ENCODE measurements around the gene CIAPIN1.

Gene CIAPIN1

DNA sequence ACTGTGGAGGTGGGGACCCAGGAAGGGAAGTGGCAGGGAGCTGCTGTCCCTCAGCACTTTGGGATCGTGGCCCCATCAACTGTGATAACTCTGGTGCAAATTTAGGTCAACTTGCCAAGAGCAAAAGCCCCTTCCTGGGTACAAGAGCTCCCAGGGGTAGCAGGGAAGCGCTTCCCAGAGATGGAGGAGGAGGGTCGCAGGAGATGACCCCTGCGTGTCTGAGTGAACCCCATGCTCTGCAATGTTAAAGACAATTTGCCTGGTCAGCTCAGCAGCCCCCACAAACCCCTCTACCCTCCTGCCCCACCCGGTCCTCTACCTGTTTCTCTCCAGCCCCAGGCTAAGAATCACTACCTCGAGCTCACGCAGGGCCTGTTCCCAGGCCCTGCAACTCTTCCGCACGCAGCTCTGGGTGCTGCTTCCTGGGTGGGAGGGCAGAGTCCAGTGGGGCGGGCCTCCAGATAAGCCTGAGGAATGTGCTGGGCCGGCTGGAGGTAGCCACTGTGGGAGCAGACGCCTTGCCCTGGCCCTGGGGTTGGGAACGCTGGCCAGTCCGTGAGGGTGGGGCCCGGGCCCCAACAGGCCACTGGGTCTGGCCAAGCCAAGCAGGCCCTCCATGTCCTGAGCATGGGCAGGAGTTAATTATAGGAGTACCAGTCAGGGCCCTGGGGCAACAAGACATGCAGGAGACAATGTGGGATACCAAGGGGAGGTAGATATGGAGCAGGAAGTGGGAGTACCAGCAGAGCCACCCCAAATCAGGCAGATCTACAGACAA, 33.0 kb upstream of the CIAPIN1 start:
- DNase-seq (ENCODE audit: low read depth) = no peak
- no peak for TF ChIP-seq CTCF (IDR thresholded peaks at IDR 0.05; ENCODE audit: control insufficient read depth, extremely low read depth, insufficient read depth)
- no peak overlapping the region for H3K4me3 ChIP-seq (ENCODE audit: low read depth, low read length)

DNA sequence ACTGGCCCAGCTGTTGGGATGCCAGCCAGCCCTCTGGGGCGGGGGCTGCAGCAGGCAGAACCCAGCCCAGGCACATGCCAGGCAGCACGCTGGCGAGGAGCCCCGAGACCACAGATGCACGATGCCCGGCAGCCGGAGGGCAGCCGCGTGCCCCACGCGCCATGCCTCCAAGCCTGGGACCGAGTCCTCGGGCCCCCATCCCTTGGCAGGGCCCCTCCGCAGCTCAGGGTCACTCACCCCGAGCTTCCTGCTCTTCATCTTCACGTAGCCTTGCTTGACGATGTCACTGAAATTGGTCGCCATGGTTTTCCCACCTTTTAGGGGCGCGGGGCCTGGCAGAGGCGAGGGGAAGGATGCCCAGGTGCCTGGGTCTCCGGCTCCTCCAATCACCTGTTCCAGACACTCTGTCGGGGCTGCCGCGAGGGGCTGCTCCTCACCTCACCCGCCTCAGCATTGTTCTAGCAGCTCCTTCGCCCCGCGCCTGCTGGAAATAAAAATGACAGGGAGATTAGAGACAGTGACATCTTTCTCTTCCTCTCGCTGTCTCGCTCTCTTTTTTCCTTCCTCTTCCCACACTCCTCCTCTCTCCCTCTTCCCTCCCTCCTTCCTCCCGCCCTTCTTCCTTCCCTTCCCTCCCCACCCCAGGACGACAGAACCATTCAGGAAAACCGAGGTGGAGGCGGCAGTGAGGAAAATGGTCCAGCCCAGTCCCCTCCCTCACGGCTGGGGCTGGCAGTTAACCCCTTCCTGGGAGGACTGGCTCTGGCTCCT, 32.2 kb upstream of the CIAPIN1 start:
- TF ChIP-seq CTCF (IDR thresholded peaks at IDR 0.05; ENCODE audit: control insufficient read depth, extremely low read depth, insufficient read depth) = no peak
- H3K4me3 ChIP-seq (ENCODE audit: low read depth, low read length) = no peak overlapping the region
- DNase-seq (ENCODE audit: low read depth) = no peak

DNA sequence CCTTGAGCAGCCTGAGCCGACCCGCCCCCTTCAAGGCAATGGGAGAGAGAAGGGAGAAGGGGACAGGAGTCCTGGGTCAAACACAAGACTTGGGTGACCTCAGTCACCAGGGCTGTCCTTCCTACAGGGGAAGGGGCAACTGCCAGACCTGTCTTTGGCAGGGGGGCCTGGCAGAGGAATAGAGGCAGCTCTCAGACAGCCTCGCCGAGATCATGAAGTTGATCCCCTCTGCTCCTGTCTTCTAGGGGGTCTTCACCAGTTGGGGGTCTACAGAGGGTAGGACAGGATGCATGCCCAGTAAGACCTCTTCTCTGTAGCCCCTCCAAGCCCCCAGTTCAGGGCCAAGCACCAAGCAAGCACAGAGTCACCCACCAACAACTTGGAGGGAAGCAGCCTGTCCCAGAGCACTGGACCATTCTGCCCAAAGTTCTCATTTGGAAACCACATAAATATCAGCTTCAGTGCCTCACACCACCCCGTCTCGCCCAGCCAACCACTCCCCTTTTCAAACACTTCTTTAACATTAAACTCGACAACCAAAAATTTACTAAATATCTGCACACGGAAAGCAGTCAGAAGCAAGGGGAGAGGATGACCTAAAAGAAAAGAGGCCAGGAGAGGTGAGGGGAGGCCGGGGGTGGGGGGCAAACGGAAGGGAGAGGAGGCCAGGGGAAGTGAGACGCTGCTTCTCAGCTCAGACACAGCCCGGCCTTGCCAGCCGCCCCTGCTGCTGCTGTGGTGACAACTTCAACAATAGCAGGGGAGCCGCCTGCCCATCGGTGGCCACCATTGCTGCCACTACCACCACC, 31.4 kb upstream of the CIAPIN1 start:
- DNase-seq (ENCODE audit: low read depth) = no peak
- no peak overlapping the region for H3K4me3 ChIP-seq (ENCODE audit: low read depth, low read length)
- no peak for TF ChIP-seq CTCF (IDR thresholded peaks at IDR 0.05; ENCODE audit: control insufficient read depth, extremely low read depth, insufficient read depth)

- no peak for DNase-seq (ENCODE audit: low read depth)
- H3K4me3 ChIP-seq (ENCODE audit: low read depth, low read length) = no peak overlapping the region
- no peak for TF ChIP-seq CTCF (IDR thresholded peaks at IDR 0.05; ENCODE audit: control insufficient read depth, extremely low read depth, insufficient read depth)
Observed at GRCh38 chr16:57477531-57478202, 30.5 kb upstream of the CIAPIN1 start.

DNA sequence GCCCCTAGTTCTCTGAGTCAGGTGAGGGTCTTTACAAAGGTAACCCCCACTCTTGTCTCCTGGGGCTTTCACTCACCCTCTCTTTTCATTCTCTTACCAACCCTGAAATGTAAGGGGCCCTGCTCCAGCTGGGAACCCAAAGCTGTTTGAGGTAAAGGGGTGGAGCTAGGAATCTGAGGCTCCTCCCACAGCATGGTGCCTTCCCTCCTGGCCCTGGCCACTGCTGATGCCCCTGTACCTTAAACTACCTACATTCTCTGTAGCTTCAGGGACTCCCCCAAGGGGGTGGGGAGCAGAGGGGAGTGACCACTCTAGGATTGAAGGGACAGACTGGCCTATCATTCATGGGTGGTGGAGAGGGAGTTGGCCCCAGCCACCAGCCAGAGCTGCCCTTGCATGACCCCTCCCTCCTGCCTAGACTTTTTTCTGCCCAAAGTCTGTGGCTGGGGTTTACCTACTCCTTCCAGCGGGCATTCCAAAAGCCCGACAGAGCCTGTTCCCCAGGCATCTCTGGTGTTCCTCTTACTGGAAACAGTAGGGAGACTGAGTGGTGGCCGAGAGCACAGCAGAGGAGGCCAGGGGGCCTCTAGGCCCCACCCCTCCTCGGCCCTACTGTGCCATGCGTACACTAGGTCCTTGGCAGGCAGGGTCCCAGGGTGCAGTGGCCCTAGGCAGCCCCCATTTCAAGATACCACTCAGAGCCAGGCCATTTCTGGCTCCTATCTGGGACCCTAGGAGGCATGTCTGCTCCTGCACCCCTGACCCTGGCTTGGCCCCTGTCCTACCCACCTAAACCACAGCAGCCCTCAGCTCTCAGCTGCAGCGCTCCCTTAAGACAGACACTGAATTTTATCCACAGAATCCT, 29.6 kb upstream of the CIAPIN1 start:
- H3K4me3 ChIP-seq (ENCODE audit: low read depth, low read length) = no peak overlapping the region
- no peak for DNase-seq (ENCODE audit: low read depth)
- TF ChIP-seq CTCF (IDR thresholded peaks at IDR 0.05; ENCODE audit: control insufficient read depth, extremely low read depth, insufficient read depth) = no peak
